Spinal cord (tissue), 10 donors: ENCODE data around the gene OR51D1. TPM values are rescaled to one million over a fixed set of nuclear protein-coding genes. Genes with fewer than 3 reads are reported as not detected.
A peak's percentile ranks its signal among the peaks of the same experiment; 100 is the strongest.

Source experiments
- DNase-seq, 6 donors: peaks; one replicate each; pipeline versions ENCODE4 v3.0.0 to v3.0.0-alpha.2; 2013 to 2015; ENCODE audit warnings: low spot score in 6 of 6, low read depth in 4 of 6
- H3K27ac ChIP-seq: one replicate; pipeline ENCODE4 v1.5.1; 2013; ENCODE audit warnings: low read depth, low read length, control low read depth
- H3K27me3 ChIP-seq: one replicate; pipeline ENCODE4 v1.6.1; 2013; ENCODE audit warnings: low read length; ENCODE audit not compliant: control insufficient read depth, insufficient read depth
- H3K36me3 ChIP-seq: one replicate; pipeline ENCODE4 v1.6.1; 2013; ENCODE audit warnings: low read length; ENCODE audit not compliant: control insufficient read depth, insufficient read depth
- H3K4me1 ChIP-seq: one replicate; pipeline ENCODE4 v1.6.1; 2013; ENCODE audit warnings: low read length; ENCODE audit not compliant: control insufficient read depth, insufficient read depth
- H3K4me3 ChIP-seq: one replicate; pipeline ENCODE4 v1.5.1; 2013; ENCODE audit warnings: low read depth, low read length, control low read depth
- H3K9me3 ChIP-seq: one replicate; pipeline ENCODE4 v1.6.1; 2013; ENCODE audit warnings: low read length; ENCODE audit not compliant: control insufficient read depth, insufficient read depth
- WGBS: methylation state at CpG from one replicate; pipeline ENCODE4 v1.1.5; 2013; ENCODE audit warnings: missing lambda C conversion rate; ENCODE audit not compliant: insufficient coverage; 5-methylcytosine and 5-hydroxymethylcytosine counted together
- polyA plus RNA-seq, 2 donors: library from polyadenylated mRNA; unstranded; fragments of 120-200 nt; gene quantifications; one replicate each; pipeline ENCODE4 v1.2.1, GENCODE V29; 2013; ENCODE audit not compliant: insufficient read length in 2 of 2
- total RNA-seq, 2 donors: library from RNA; depleted of rRNA in 1 of 2; stranded (reverse); fragments of 120-200 nt in 1 of 2; fragments of >200 nt in 1 of 2; gene quantifications; one replicate each; pipeline versions ENCODE4 v1.2.3 to v1.2.4, GENCODE V29; 2013 to 2014
- donor health status: healthy.

OR51D1 gene
- total and polyA plus RNA-seq, 4 donors = not detected

DNA sequence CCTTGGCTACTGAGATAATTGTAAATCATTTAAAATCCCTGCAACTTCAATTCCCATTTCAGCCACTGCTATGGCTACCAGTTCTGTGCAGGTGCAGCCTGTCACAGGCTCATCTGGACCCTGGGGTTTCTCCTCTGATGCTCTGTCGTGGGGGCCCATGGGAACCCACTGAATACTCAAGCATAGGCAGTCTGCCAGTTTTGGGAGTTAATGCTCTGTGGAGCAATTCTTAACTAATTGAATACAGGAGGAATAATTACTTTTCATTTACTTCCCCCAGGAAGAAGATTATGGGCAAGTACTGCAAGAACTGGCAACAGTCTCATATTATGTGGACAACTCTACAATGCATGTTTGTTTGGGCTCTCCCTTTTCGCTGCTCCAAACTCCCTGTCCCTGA is 34.5 kb downstream of the OR51D1 start:
- WGBS = 52% methylated on average over 2 of the region's 2 CpGs
- Histone ChIP-seq H3K27ac (no peak overlapping the region), H3K27me3 (no peaks in the 10 kb centered on the region), H3K4me1 (no peaks in the 10 kb centered on the region), H3K36me3 (no peaks in the 10 kb centered on the region), H3K4me3 (no peak overlapping the region), H3K9me3 (no peaks in the 10 kb centered on the region)
- DNase-seq = peak in 2 of 6 donors; percentile 29 to 91

DNA sequence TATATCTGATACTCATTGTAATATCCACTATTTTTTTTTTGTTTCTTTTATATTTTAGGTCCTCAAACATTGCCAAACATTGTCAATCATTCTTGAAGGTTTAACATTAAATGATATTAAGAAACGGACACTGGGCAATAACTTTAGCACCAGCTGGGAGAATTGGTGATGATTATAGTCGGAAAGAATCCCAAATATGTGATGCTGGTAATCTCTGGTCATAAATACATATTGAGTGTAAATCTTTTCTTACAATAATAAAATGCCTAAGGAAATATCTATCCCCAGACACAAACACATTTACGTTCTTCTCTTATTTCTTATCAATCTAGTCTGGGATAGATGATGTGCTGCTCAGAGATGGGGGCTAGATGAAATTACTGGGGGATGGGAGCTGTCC is 35.2 kb downstream of the OR51D1 start:
- H3K4me1 ChIP-seq = no peaks in the 10 kb centered on the region
- no peaks in the 10 kb centered on the region for H3K36me3 ChIP-seq
- H3K27me3 ChIP-seq = no peaks in the 10 kb centered on the region
- DNase-seq = no peak
- no peak overlapping the region for H3K4me3 ChIP-seq
- no peak overlapping the region for H3K27ac ChIP-seq
- no peaks in the 10 kb centered on the region for H3K9me3 ChIP-seq
- no CpG with 5 or more reads among the region's 3 CpGs for WGBS

DNA sequence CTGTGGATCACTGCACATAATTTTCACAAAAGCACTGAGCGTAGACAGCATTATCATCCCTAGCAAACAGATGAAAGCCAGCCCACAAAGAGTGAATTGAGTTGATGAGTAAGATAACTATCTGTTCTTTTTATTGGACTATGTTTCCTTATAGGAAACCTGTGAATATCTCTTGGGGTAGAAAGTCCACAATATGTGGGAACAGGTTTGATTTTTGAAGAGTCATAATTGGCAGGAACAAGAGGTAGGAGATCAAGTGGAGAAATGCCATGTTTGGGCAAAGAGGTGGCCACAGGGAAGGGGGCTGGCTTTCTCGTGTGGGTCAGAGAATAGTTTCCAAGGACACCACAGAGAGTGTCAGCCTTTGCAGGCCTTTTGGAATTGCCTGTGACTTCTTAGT is 36.5 kb downstream of the OR51D1 start:
- H3K4me3 ChIP-seq = no peak overlapping the region
- no peak overlapping the region for H3K27ac ChIP-seq
- no peaks in the 10 kb centered on the region for H3K36me3 ChIP-seq
- no peak for DNase-seq
- WGBS = 57% methylated on average over 1 of the region's 2 CpGs
- no peaks in the 10 kb centered on the region for H3K27me3 ChIP-seq
- no peaks in the 10 kb centered on the region for H3K9me3 ChIP-seq
- no peaks in the 10 kb centered on the region for H3K4me1 ChIP-seq

DNA sequence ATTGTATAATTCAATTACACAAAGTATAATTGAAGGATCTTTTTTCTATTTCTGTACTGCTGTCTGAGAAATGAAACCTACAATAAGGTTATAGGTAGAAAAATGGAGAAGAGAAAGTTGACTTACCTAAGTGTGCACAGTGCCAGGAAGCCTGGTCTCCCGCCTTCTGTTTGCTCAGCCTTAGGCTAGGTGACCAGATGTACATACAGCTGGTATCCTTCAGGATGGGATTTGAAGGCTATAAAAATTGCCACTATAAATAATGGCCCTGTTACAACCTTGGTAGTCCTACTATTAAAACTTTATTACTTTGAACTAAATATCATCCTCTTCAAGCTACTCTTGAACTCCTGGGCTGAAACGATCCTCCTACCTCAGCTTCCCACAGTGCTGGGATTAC is 40.7 kb downstream of the OR51D1 start:
- WGBS = 83% methylated on average over 2 of the region's 2 CpGs
- Histone ChIP-seq H3K4me1 (no peaks in the 10 kb centered on the region), H3K9me3 (no peaks in the 10 kb centered on the region), H3K4me3 (no peak overlapping the region), H3K36me3 (no peaks in the 10 kb centered on the region), H3K27me3 (no peaks in the 10 kb centered on the region), H3K27ac (no peak overlapping the region)
- DNase-seq = peak in 1 of 6 donors; percentile 17

DNA sequence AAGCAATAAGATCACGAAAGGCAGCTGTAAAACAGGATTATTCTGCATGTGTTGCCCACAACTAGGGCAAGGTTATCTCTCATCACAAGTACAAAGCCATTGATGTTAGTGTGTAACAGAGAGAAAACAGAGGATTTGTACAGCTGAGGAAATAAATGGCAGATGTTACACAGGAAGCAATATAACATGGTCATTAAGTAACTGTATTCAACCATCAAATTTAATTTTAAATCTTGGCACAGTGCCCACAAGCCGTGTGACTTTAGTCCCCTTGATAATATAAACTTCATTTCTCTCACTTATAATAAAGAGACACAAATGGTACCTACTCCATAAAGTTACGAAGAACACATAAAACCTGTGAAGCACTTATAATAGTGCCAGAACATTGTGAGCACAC is 43.1 kb downstream of the OR51D1 start:
- H3K36me3 ChIP-seq = no peaks in the 10 kb centered on the region
- no peaks in the 10 kb centered on the region for H3K27me3 ChIP-seq
- H3K4me1 ChIP-seq = no peaks in the 10 kb centered on the region
- no peak overlapping the region for H3K4me3 ChIP-seq
- DNase-seq = peak in 2 of 6 donors; percentile 29 to 89
- H3K9me3 ChIP-seq = no peaks in the 10 kb centered on the region
- 80% methylated on average over 1 of the region's 3 CpGs for WGBS
- no peak overlapping the region for H3K27ac ChIP-seq

DNA sequence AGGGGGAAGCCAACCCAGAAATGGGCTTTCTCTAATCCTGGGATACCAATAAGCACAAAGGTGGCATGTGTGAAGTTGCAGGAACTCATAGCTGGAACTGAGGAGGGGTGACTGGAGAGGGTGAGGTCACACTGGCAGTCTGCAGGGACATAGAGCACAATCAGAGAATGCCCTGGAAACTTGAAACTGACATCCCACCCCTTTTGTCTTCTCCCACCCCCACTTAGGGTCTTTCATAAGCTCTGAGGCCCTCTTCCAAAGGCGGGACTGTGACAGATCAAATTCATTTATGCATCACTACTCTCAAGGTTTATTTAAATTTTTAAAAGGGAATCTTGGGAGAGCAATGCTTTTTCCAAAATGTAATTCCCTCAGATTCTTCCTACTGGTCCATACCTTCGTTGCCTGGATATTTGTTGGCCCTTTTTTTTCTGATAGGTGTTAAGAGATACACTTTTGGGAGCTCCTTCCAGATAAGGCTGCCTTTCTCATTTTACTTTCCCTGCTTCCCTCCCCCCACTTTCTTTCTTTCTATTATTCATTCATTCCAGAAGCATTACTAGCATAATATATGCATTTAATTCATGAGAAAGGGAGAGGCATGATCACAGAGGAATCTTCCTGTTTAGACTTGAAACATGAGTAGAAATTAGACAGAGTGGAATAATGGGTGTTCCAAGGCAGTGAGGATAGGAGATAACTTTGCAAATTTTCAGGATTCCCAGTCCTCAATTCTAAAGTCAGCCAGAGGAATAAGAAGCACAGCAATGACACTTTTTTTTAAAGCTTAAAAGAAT is 45.5 kb downstream of the OR51D1 start:
- H3K36me3 ChIP-seq = no peaks in the 10 kb centered on the region
- no peaks in the 10 kb centered on the region for H3K9me3 ChIP-seq
- no peaks in the 10 kb centered on the region for H3K27me3 ChIP-seq
- WGBS = no CpG with 5 or more reads among the region's 2 CpGs
- no peak for DNase-seq
- H3K27ac ChIP-seq = no peak overlapping the region
- no peaks in the 10 kb centered on the region for H3K4me1 ChIP-seq
- H3K4me3 ChIP-seq = no peak overlapping the region

DNA sequence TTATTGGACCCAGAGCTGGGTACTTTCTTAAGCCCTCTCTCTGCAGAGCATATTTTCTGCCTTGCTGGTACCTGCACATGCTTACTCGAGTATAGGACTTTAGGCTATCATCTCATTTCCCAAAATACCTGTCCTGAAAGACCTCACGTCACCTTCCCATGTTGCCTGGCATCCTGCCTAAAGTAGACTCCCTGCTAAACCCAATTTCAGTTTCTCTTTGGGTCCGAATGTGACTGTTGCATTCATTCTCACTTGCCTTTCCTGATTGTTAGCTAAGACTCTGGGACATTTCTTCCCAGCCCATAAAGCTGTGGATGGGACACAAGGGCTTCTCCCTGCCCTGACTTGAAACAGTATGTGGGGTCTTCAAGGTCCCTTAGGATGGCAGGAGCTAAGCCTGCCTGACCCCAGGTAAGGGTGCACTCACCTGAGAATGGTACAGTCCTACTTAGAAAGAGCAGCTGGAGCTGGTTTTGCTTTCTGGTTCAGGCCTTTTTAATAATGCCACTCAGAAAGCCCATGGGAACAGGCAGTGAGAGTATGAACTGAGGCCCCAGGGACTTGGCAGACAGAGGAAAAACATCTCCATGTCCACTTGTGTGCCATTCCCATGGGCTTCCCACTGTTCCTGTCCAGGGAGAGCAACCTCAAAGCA is 47.5 kb downstream of the OR51D1 start:
- 83% methylated on average over 3 of the region's 3 CpGs for WGBS
- H3K9me3 ChIP-seq = no peaks in the 10 kb centered on the region
- H3K27ac ChIP-seq = no peak overlapping the region
- no peaks in the 10 kb centered on the region for H3K27me3 ChIP-seq
- no peaks in the 10 kb centered on the region for H3K4me1 ChIP-seq
- no peak for DNase-seq
- H3K4me3 ChIP-seq = no peak overlapping the region
- H3K36me3 ChIP-seq = no peaks in the 10 kb centered on the region

Other genes with a start within 250 kb of the OR51D1 start
- gene TRIM21, start 243.8 kb upstream of the OR51D1 start, total RNA-seq = 10 to 100 TPM; 10.1 to 28.2 TPM
- gene TRIM21, start 243.8 kb upstream of the OR51D1 start, polyA plus RNA-seq = 1 to 10 TPM; 6.9 to 7.6 TPM
- under 1 TPM in 1 of 2 donors, not detected in 1; 0.30 TPM for gene OR52K2, start 188.2 kb upstream of the OR51D1 start, total RNA-seq
- gene OR52K2, start 188.2 kb upstream of the OR51D1 start, polyA plus RNA-seq = not detected
- under 1 TPM; under 0.01 to 0.06 TPM for gene OR52K1, start 154.8 kb upstream of the OR51D1 start, total RNA-seq
- under 1 TPM; 0.11 to 0.35 TPM for gene OR52K1, start 154.8 kb upstream of the OR51D1 start, polyA plus RNA-seq
- gene OR52M1, start 92.3 kb upstream of the OR51D1 start, total RNA-seq = not detected
- gene OR52M1, start 92.3 kb upstream of the OR51D1 start, polyA plus RNA-seq = not detected
- gene OR52I2, start 55.7 kb upstream of the OR51D1 start, total RNA-seq = not detected
- gene OR52I2, start 55.7 kb upstream of the OR51D1 start, polyA plus RNA-seq = not detected
- gene OR52I1, start 43.4 kb upstream of the OR51D1 start, total RNA-seq = not detected
- gene OR52I1, start 43.4 kb upstream of the OR51D1 start, polyA plus RNA-seq = under 1 TPM in 1 of 2 donors, not detected in 1; 0.08 TPM
- gene TRIM68, start 29.2 kb upstream of the OR51D1 start, total RNA-seq = 10 to 100 TPM; 11.3 to 15.5 TPM
- gene TRIM68, start 29.2 kb upstream of the OR51D1 start, polyA plus RNA-seq = 10 to 100 TPM; 14.0 to 16.3 TPM
- gene OR51E1, start 6.5 kb downstream of the OR51D1 start, total RNA-seq = 1 to 10 TPM in 1 of 2 donors, under 1 TPM in 1; 0.40 to 1.8 TPM
- gene OR51E1, start 6.5 kb downstream of the OR51D1 start, polyA plus RNA-seq = under 1 TPM; 0.11 to 0.29 TPM
- under 1 TPM; 0.39 to 0.40 TPM for gene OR51E2, start 60.4 kb downstream of the OR51D1 start, total RNA-seq
- under 1 TPM; 0.26 to 0.35 TPM for gene OR51E2, start 60.4 kb downstream of the OR51D1 start, polyA plus RNA-seq
- not detected for gene MMP26, start 67.3 kb downstream of the OR51D1 start, total RNA-seq
- under 1 TPM; 0.17 to 0.27 TPM for gene MMP26, start 67.3 kb downstream of the OR51D1 start, polyA plus RNA-seq
- gene OR51F1, start 132.5 kb downstream of the OR51D1 start, total RNA-seq = not detected
- not detected for gene OR51F1, start 132.5 kb downstream of the OR51D1 start, polyA plus RNA-seq
- gene OR52R1, start 166.9 kb downstream of the OR51D1 start, total RNA-seq = not detected
- not detected for gene OR52R1, start 166.9 kb downstream of the OR51D1 start, polyA plus RNA-seq
- not detected for gene OR51F2, start 183.8 kb downstream of the OR51D1 start, total RNA-seq
- not detected for gene OR51F2, start 183.8 kb downstream of the OR51D1 start, polyA plus RNA-seq
- gene OR51S1, start 211.7 kb downstream of the OR51D1 start, total RNA-seq = not detected
- gene OR51S1, start 211.7 kb downstream of the OR51D1 start, polyA plus RNA-seq = not detected
- gene OR51T1, start 244.4 kb downstream of the OR51D1 start, total RNA-seq = not detected
- gene OR51T1, start 244.4 kb downstream of the OR51D1 start, polyA plus RNA-seq = not detected